ENCODE data around the gene SYTL2. TPM values are rescaled to one million over a fixed set of nuclear protein-coding genes. Genes with fewer than 3 reads are reported as not detected.

SYTL2 gene
- total RNA-seq, 2 donors from 2014 or later = 168 to 170 TPM

DNA sequence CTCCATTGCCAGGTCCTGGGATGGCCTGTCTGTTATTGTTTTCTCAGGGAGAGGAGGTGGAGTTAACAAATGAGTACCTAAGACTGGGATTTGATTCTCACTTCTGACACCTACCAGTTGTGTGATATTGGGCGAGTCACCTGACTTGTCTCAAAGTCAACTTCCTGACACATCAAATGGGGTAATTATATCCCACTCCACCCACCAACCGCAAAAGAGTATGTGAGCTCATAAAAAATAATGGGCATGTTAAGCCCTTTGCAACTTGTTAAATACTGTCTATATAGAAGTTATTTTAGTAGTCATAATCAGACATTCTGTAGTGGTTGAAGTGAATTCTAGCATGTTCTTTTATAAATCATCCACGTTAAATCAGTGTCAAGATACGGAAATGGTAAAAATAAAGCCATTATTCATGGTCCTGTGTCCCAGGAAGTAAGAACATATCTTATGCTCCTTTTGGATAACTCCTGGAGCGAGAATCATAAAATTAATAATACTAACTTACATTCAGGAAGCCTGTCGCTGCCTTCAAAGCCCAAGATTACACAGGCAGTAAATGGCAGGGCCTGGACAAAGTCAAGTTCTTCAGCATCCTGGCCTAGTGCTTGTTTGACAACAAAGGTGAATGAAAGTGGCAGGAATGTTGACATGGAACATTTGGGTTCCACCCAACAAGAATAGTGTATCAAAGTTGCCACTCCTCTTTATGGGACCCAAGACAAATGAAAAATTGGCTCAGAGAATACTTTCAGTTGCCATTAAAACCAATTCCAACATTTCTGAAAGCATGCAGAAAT is 54.3 kb downstream of the SYTL2 start:
- TF ChIP-seq, protein P1, sequence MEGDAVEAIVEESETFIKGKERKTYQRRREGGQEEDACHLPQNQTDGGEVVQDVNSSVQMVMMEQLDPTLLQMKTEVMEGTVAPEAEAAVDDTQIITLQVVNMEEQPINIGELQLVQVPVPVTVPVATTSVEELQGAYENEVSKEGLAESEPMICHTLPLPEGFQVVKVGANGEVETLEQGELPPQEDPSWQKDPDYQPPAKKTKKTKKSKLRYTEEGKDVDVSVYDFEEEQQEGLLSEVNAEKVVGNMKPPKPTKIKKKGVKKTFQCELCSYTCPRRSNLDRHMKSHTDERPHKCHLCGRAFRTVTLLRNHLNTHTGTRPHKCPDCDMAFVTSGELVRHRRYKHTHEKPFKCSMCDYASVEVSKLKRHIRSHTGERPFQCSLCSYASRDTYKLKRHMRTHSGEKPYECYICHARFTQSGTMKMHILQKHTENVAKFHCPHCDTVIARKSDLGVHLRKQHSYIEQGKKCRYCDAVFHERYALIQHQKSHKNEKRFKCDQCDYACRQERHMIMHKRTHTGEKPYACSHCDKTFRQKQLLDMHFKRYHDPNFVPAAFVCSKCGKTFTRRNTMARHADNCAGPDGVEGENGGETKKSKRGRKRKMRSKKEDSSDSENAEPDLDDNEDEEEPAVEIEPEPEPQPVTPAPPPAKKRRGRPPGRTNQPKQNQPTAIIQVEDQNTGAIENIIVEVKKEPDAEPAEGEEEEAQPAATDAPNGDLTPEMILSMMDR (IDR thresholded peaks at IDR 0.05) = no peak
- DNase-seq = peak; percentile 80
- Histone ChIP-seq H3K4me1 (peaks cover 8% of the 10 kb centered on the region), H3K4me3 (no peak overlapping the region), H3K27ac (peak overlapping the region; percentile 58), H3K27me3 (no peaks in the 10 kb centered on the region), H3K36me3 (no peaks in the 10 kb centered on the region), H3K9me3 (no peaks in the 10 kb centered on the region), H3K9ac (ENCODE audit: low read depth in 2 of 2, low read length in 2 of 2) (peak overlapping the region in 1 of 2 donors; percentile 38)
- intact Hi-C loops (cut with DNase I) = no loop called here

- no peak overlapping the region for H3K4me3 ChIP-seq
- no peaks in the 10 kb centered on the region for H3K9me3 ChIP-seq
- H3K4me1 ChIP-seq = peaks cover 8% of the 10 kb centered on the region
- TF ChIP-seq, protein P1 (IDR thresholded peaks at IDR 0.05) = no peak
- H3K36me3 ChIP-seq = no peaks in the 10 kb centered on the region
- H3K9ac ChIP-seq (ENCODE audit: low read depth in 2 of 2, low read length in 2 of 2) = peak overlapping the region in 1 of 2 donors; percentile 38
- intact Hi-C loops (cut with DNase I) = no loop called here
- no peak for DNase-seq
- H3K27me3 ChIP-seq = no peaks in the 10 kb centered on the region
- peak overlapping the region; percentile 58 for H3K27ac ChIP-seq
These were observed 55.2 kb downstream of the SYTL2 start for GRCh38 chr11:85755701-85756100.

DNA sequence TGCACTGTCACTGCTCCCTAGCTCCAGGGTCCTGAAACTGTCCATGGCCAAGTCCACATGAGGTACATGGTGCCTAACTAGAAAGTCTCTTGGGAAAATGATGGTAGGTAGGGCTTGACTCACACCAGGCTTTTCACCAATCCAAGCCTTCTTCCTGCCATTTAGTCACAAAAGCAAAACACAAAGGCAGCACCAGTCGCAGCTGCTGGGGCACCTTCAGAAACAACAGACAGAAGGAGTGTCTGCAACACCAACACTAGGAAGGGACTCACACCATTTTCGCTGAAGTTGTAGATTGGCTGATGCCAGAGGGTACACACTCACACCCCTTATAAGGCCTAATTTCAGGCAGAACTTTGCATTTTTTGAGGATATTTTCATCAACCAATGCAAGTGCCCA is 55.7 kb downstream of the SYTL2 start:
- TF ChIP-seq, protein P1 (IDR thresholded peaks at IDR 0.05) = no peak
- Histone ChIP-seq H3K4me3 (no peak overlapping the region), H3K27me3 (no peaks in the 10 kb centered on the region), H3K9me3 (no peaks in the 10 kb centered on the region), H3K4me1 (peaks cover 8% of the 10 kb centered on the region), H3K27ac (no peak overlapping the region), H3K36me3 (no peaks in the 10 kb centered on the region), H3K9ac (ENCODE audit: low read depth in 2 of 2, low read length in 2 of 2) (no peak overlapping the region)
- no peak for DNase-seq
- intact Hi-C loops (cut with DNase I) = no loop called here

GRCh38 chr11:85752890-85753581 is 57.9 kb downstream of the SYTL2 start:
- H3K27me3 ChIP-seq = no peaks in the 10 kb centered on the region
- intact Hi-C loops (cut with DNase I) = no loop called here
- TF ChIP-seq, protein P1 (IDR thresholded peaks at IDR 0.05) = no peak
- no peak overlapping the region for H3K9ac ChIP-seq (ENCODE audit: low read depth in 2 of 2, low read length in 2 of 2)
- H3K4me1 ChIP-seq = peaks cover 8% of the 10 kb centered on the region
- no peak overlapping the region for H3K27ac ChIP-seq
- no peak overlapping the region for H3K4me3 ChIP-seq
- no peaks in the 10 kb centered on the region for H3K9me3 ChIP-seq
- H3K36me3 ChIP-seq = no peaks in the 10 kb centered on the region
- peak; percentile 45 for DNase-seq

- DNase-seq = no peak
- TF ChIP-seq, protein P1 (IDR thresholded peaks at IDR 0.05) = no peak
- no peak overlapping the region for H3K27ac ChIP-seq
- H3K4me1 ChIP-seq = peaks cover 2% of the 10 kb centered on the region
- H3K27me3 ChIP-seq = no peaks in the 10 kb centered on the region
- no peak overlapping the region for H3K9ac ChIP-seq (ENCODE audit: low read depth in 2 of 2, low read length in 2 of 2)
- no peaks in the 10 kb centered on the region for H3K36me3 ChIP-seq
- H3K9me3 ChIP-seq = no peaks in the 10 kb centered on the region
- intact Hi-C loops (cut with DNase I) = no loop called here
- H3K4me3 ChIP-seq = no peak overlapping the region
These were observed 58.6 kb downstream of the SYTL2 start for GRCh38 chr11:85752201-85752889.

Measured in colonic mucosa (tissue), 4 donors.